HepG2 (cell line): Measurements from ENCODE around the gene FSD2. TPM values are rescaled to one million over a fixed set of nuclear protein-coding genes. Genes with fewer than 3 reads are reported as not detected.

Experiments used
- ATAC-seq: fragments of 200-7000 bp; cut with Tn5 transposase; 3 replicates; pipeline ENCODE4 v1.9.1; 2020; ENCODE audit warnings: mild to moderate bottlenecking, moderate library complexity
- BruUV-seq: library from RNA; stranded (reverse); fragments of 400-500 nt; replicated peaks from 2 replicates; lab custom pipeline; 2021; lab: Mats Ljungman, UMichigan
- CTCF ChIA-PET: fragments of 300-600 bp; formaldehyde crosslinking; extraction: SDS; loops from one replicate; lab custom pipeline; 2021; ENCODE audit warnings: low total read pairs, inconsistent platforms, low intra/inter-chr PET ratio; lab: Yijun Ruan, JAX
- POLR2A ChIA-PET: fragments of 350-600 bp; sonication (Branson Sonifier 250); formaldehyde crosslinking; loops from one replicate; lab custom pipeline; 2020; ENCODE audit warnings: antibody characterized with exemption, inconsistent platforms; lab: Yijun Ruan, JAX
- DNase-seq: peaks from one replicate; pipeline ENCODE4 v3.0.0-alpha.2; 2015; ENCODE audit warnings: low spot score
- FAIRE-seq: peaks from 3 replicates; lab custom pipeline; 2011; peaks lifted over from hg19 to GRCh38; lab: Jason Lieb, UNC
- H2AFZ ChIP-seq: one replicate; pipeline ENCODE4 v1.6.1; 2011; ENCODE audit warnings: low read length, inconsistent platforms
- H3K27ac ChIP-seq: fragments of 300-600 bp; 3 replicates; pipeline ENCODE4 v1.8.0; 2011; ENCODE audit warnings: mixed run types, mild to moderate bottlenecking, mixed read lengths, low read length, inconsistent platforms; ENCODE audit not compliant: insufficient read depth; ENCODE audit errors: extremely low read length
- H3K27me3 ChIP-seq, 2 experiments: fragments of 200-600 bp in 1 of 2; 2 replicates in 1 of 2; 3 replicates in 1 of 2; pipeline versions ENCODE4 v1.6.0 to v1.8.0; 2011; ENCODE audit warnings: low read length in 2 of 2, mild to moderate bottlenecking in 2 of 2, moderate library complexity in 2 of 2, inconsistent platforms in 1 of 2; ENCODE audit not compliant: insufficient read depth in 2 of 2, control insufficient read depth in 1 of 2
- H3K36me3 ChIP-seq, 2 experiments: fragments of 200-600 bp in 1 of 2; replicated peaks in 1 of 2; 2 replicates in 1 of 2; 3 replicates in 1 of 2; pipeline versions ENCODE4 v1.5.1 to v1.8.0; 2011; ENCODE audit warnings: low read length in 2 of 2, inconsistent platforms in 1 of 2; ENCODE audit not compliant: insufficient read depth in 2 of 2, control insufficient read depth in 1 of 2
- H3K4me1 ChIP-seq: 2 replicates; pipeline ENCODE4 v1.5.1; 2012; ENCODE audit warnings: low read length, inconsistent platforms; ENCODE audit not compliant: insufficient read depth
- H3K4me2 ChIP-seq: 2 replicates; pipeline ENCODE4 v1.6.0; 2011; ENCODE audit warnings: low read depth, low read length, inconsistent platforms
- H3K4me3 ChIP-seq, 3 experiments: fragments of 200-600 bp in 1 of 3; sonication (generic), shearing (Covaris generic) in 1 of 3; replicated peaks in 1 of 3; 2 replicates each; pipeline ENCODE4 v1.5.1; 2011 to 2016; ENCODE audit warnings: low read length in 3 of 3, inconsistent platforms in 2 of 3, low read depth in 2 of 3, mild to moderate bottlenecking in 2 of 3, control low read depth in 1 of 3, mixed read lengths in 1 of 3; ENCODE audit not compliant: insufficient read depth in 1 of 3
- H3K79me2 ChIP-seq: one replicate; pipeline ENCODE4 v1.6.1; 2011; ENCODE audit warnings: low read length, inconsistent platforms; ENCODE audit not compliant: insufficient read depth
- H3K9ac ChIP-seq: 2 replicates; pipeline ENCODE4 v1.6.0; 2011; ENCODE audit warnings: mild to moderate bottlenecking, low read depth, low read length, inconsistent platforms; ENCODE audit not compliant: insufficient read depth
- H3K9me3 ChIP-seq: 2 replicates; pipeline ENCODE4 v1.5.1; 2012; ENCODE audit warnings: mild to moderate bottlenecking, low read length
- H4K20me1 ChIP-seq: 2 replicates; pipeline ENCODE4 v1.6.0; 2011; ENCODE audit warnings: inconsistent platforms, mild to moderate bottlenecking, low read length, moderate library complexity; ENCODE audit not compliant: insufficient read depth
- ATF5 ChIP-seq: sonication (generic); formaldehyde crosslinking; IDR thresholded peaks from 2 replicates; pipeline ENCODE4 v1.4.0; 2020; ENCODE audit warnings: mild to moderate bottlenecking, low read depth, missing genetic modification reagents
- GZF1 ChIP-seq: sonication (generic); formaldehyde crosslinking; IDR thresholded peaks from 2 replicates; pipeline ENCODE4 v1.5.1; 2020; ENCODE audit warnings: mild to moderate bottlenecking, missing genetic modification reagents
- KLF13 ChIP-seq: sonication (generic); formaldehyde crosslinking; IDR thresholded peaks from 2 replicates; pipeline ENCODE4 v1.4.0; 2020; ENCODE audit warnings: mild to moderate bottlenecking, missing genetic modification reagents
- LRRFIP1 ChIP-seq: sonication (generic); formaldehyde crosslinking; conservative IDR thresholded peaks from 2 replicates; pipeline ENCODE4 v1.4.0; 2020; ENCODE audit warnings: missing genetic modification reagents
- MED13 ChIP-seq: sonication (generic); formaldehyde crosslinking; IDR thresholded peaks from 2 replicates; pipeline ENCODE4 v1.5.0; 2020; ENCODE audit warnings: missing genetic modification reagents
- MEIS2 ChIP-seq: sonication (generic); formaldehyde crosslinking; IDR thresholded peaks from 2 replicates; pipeline ENCODE4 v1.9.0; 2021; ENCODE audit warnings: mild to moderate bottlenecking, missing genetic modification reagents
- NR1H2 ChIP-seq: sonication (generic); formaldehyde crosslinking; IDR thresholded peaks from 2 replicates; pipeline ENCODE4 v1.8.1; 2022; ENCODE audit warnings: low read depth, missing genetic modification reagents, borderline replicate concordance
- NR2C2 ChIP-seq: sonication (generic); formaldehyde crosslinking; IDR thresholded peaks from 2 replicates; pipeline ENCODE4 v1.4.0; 2020; ENCODE audit warnings: missing genetic modification reagents, mild to moderate bottlenecking, moderate library complexity, borderline replicate concordance
- PHF20 ChIP-seq: sonication (generic); formaldehyde crosslinking; IDR thresholded peaks from 2 replicates; pipeline ENCODE4 v1.5.0; 2020; ENCODE audit warnings: mild to moderate bottlenecking, missing genetic modification reagents
- PITX1 ChIP-seq: sonication (generic); formaldehyde crosslinking; IDR thresholded peaks from 2 replicates; pipeline ENCODE4 v1.5.1; 2020; ENCODE audit warnings: mild to moderate bottlenecking, missing genetic modification reagents
- SATB2 ChIP-seq: sonication (generic); formaldehyde crosslinking; IDR thresholded peaks from 2 replicates; pipeline ENCODE4 v1.5.0; 2020; ENCODE audit warnings: missing genetic modification reagents
- THAP7 ChIP-seq: sonication (generic); formaldehyde crosslinking; IDR thresholded peaks from 2 replicates; pipeline ENCODE4 v1.8.1; 2023; ENCODE audit warnings: mild to moderate bottlenecking, missing genetic modification reagents
- ZFP36L2 ChIP-seq: sonication (generic); formaldehyde crosslinking; IDR thresholded peaks from 2 replicates; pipeline ENCODE4 v1.4.0; 2020; ENCODE audit warnings: missing genetic modification reagents
- ZNF33B ChIP-seq: sonication (generic); formaldehyde crosslinking; IDR thresholded peaks from 2 replicates; pipeline ENCODE4 v1.5.1; 2020; ENCODE audit warnings: mild to moderate bottlenecking, missing genetic modification reagents
- ZNF512 ChIP-seq: sonication (generic); formaldehyde crosslinking; IDR thresholded peaks from 2 replicates; pipeline ENCODE4 v1.4.0; 2020; ENCODE audit warnings: mild to moderate bottlenecking, missing genetic modification reagents
- ZNF564 ChIP-seq: sonication (generic); formaldehyde crosslinking; IDR thresholded peaks from 2 replicates; pipeline ENCODE4 v1.8.1; 2023; ENCODE audit warnings: mild to moderate bottlenecking, missing genetic modification reagents
- ZNF780A ChIP-seq: sonication (generic); formaldehyde crosslinking; IDR thresholded peaks from 2 replicates; pipeline ENCODE4 v1.8.0; 2022; ENCODE audit warnings: mild to moderate bottlenecking, missing genetic modification reagents, moderate library complexity
- ZNF781 ChIP-seq: sonication (generic); formaldehyde crosslinking; IDR thresholded peaks from 2 replicates; pipeline ENCODE4 v1.5.1; 2020; ENCODE audit warnings: borderline replicate concordance, mild to moderate bottlenecking, missing genetic modification reagents; ENCODE audit errors: not compliant biosample characterization
- WGBS: methylation state at CpG from one replicate; pipeline ENCODE4 v1.1.6; 2017; ENCODE audit warnings: low lambda C conversion rate; 5-methylcytosine and 5-hydroxymethylcytosine counted together
- in situ Hi-C: cut with HindIII; loops from 2 replicates; pipeline ENCODE4 v1.10.0; 2017; ENCODE audit warnings: low pct_unique_long_range_greater_than_20kb; ENCODE audit not compliant: extremely low pct_ligation_motif_present
- intact Hi-C: fragments of 100-400 bp; cut with micrococcal nuclease; formaldehyde crosslinking; loops from one replicate; pipeline ENCODE4 v1.10.0; 2022; ENCODE audit not compliant: unreplicated experiment
- polyA plus RNA-seq, 8 experiments: library from polyadenylated mRNA; depleted of rRNA in 3 of 8; stranded (reverse) in 7 of 8; unstranded in 1 of 8; fragments of >200 nt; fragmentation: Illumina TruSeq in 4 of 8; extraction: Trizol in 4 of 8; gene quantifications; 2 replicates each; pipeline versions ENCODE4 v1.2.1 to v1.2.3, GENCODE V29; 2011 to 2016; ENCODE audit warnings: low read depth in 4 of 8, missing spikeins in 1 of 8, mixed read lengths in 1 of 8; ENCODE audit not compliant: insufficient read depth in 1 of 8
- total RNA-seq, 5 experiments: library from RNA; depleted of rRNA; stranded (reverse); fragments of >200 nt; fragmentation: Illumina TruSeq; extraction: Trizol; gene quantifications; 2 replicates each; pipeline ENCODE4 v1.2.3, GENCODE V29; 2016; ENCODE audit warnings: low read depth in 1 of 5

FSD2 gene
- total and polyA plus RNA-seq, 2 of the 13 experiments (the other 11 are each of a cell fraction or from before 2014, with no cell fraction given): not detected

GRCh38 chr15:82788496-82788895, 17.4 kb downstream of the FSD2 start:
- H3K9me3 ChIP-seq: no peaks in the 10 kb centered on the region
- H3K4me3 ChIP-seq: no peak overlapping the region
- DNase-seq: no peak
- H3K36me3 ChIP-seq: no peaks in the 10 kb centered on the region
- 69% methylated on average over 2 of the region's 2 CpGs for WGBS
- FAIRE-seq: no peak
- no peaks in the 10 kb centered on the region for H3K79me2 ChIP-seq
- intact Hi-C loops: no loop called here
- CTCF ChIA-PET: no interaction called here
- no peaks in the 10 kb centered on the region for H3K27me3 ChIP-seq
- POLR2A ChIA-PET: interaction anchor here (0.7 kb wide), 1 partner anchor 21 kb away, joined by 4 read pairs; no protein-coding TSS in a partner anchor
- no TSS peak for BruUV-seq
- H3K9ac ChIP-seq: no peak overlapping the region
- TF ChIP-seq MED13: no peak
- TF ChIP-seq ZNF512 (CRISPR knock-in tag): no peak
- TF ChIP-seq ATF5: no peak
- TF ChIP-seq LRRFIP1: no peak
- TF ChIP-seq MEIS2: no peak
- no peak for TF ChIP-seq ZNF780A (CRISPR knock-in tag)
- TF ChIP-seq PHF20 (CRISPR knock-in tag): no peak
- no peak for TF ChIP-seq KLF13 (CRISPR knock-in tag)
- TF ChIP-seq NR2C2 (CRISPR knock-in tag): no peak
- TF ChIP-seq ZNF33B: no peak
- no peak for TF ChIP-seq THAP7 (CRISPR knock-in tag)
- TF ChIP-seq ZNF564 (CRISPR knock-in tag): no peak
- no peak for TF ChIP-seq NR1H2 (CRISPR knock-in tag)
- no peak for TF ChIP-seq ZFP36L2 (CRISPR knock-in tag)
- TF ChIP-seq SATB2 (CRISPR knock-in tag): no peak
- no peak for TF ChIP-seq GZF1
- TF ChIP-seq PITX1 (CRISPR knock-in tag): no peak
- no peak for TF ChIP-seq ZNF781 (CRISPR knock-in tag)
- no peak for ATAC-seq
- no peak overlapping the region for H3K4me2 ChIP-seq
- H3K27ac ChIP-seq: no peak overlapping the region
- H3K4me1 ChIP-seq: no peaks in the 10 kb centered on the region; the same call in 1 of the 2 replicates
- H2AFZ ChIP-seq: no peak overlapping the region
- in situ Hi-C loops: no loop called here
- no peaks in the 10 kb centered on the region for H4K20me1 ChIP-seq
